ENCODE measurements around the gene CEP70.
"Not testable (repeated sequence)": the region's sequence is repeated elsewhere in the genome, so short reads cannot be mapped to it uniquely, and the experiment has no call there.

CEP70 gene

GRCh38 chr3:138608322-138609135 lies 14.5 kb upstream of the CEP70 start, which contains the start of gene FAIM:
TSS of gene FAIM (plus strand) at chr3:138608771. CDS start at chr3:138619727, 10,956 bp downstream.
- peak; percentile 75 to 87 for DNase-seq (ENCODE audit: low read depth in 1 of 2, low spot score in 1 of 2)
- no peak for TF ChIP-seq JUND (IDR thresholded peaks at IDR 0.05; ENCODE audit: low read depth)
- in situ Hi-C loops (cut with HindIII; ENCODE audit: low pct_unique_long_range_greater_than_20kb, low sequenced_read_pairs): no loop called here

GRCh38 chr3:138604106-138604595 lies 10.1 kb upstream of the CEP70 start:
- in situ Hi-C loops (cut with HindIII; ENCODE audit: low pct_unique_long_range_greater_than_20kb, low sequenced_read_pairs); DNase-seq (ENCODE audit: low read depth in 1 of 2, low spot score in 1 of 2): not testable (repeated sequence)

- DNase-seq (ENCODE audit: low read depth in 1 of 2, low spot score in 1 of 2); in situ Hi-C loops (cut with HindIII; ENCODE audit: low pct_unique_long_range_greater_than_20kb, low sequenced_read_pairs): not testable (repeated sequence)
Observed at GRCh38 chr3:138601661-138602060, 7.6 kb upstream of the CEP70 start.

- peak; percentile 48 to 73 for DNase-seq (ENCODE audit: low read depth in 1 of 2, low spot score in 1 of 2)
- in situ Hi-C loops (cut with HindIII; ENCODE audit: low pct_unique_long_range_greater_than_20kb, low sequenced_read_pairs): no loop called here
- no peak for TF ChIP-seq JUND (IDR thresholded peaks at IDR 0.05; ENCODE audit: low read depth)
Observed at GRCh38 chr3:138600100-138600745, 6.2 kb upstream of the CEP70 start.

- DNase-seq (ENCODE audit: low read depth in 1 of 2, low spot score in 1 of 2): no peak
- no peak for TF ChIP-seq JUND (IDR thresholded peaks at IDR 0.05; ENCODE audit: low read depth)
- in situ Hi-C loops (cut with HindIII; ENCODE audit: low pct_unique_long_range_greater_than_20kb, low sequenced_read_pairs): no loop called here
Observed at GRCh38 chr3:138598534-138598933, 4.5 kb upstream of the CEP70 start.

- DNase-seq (ENCODE audit: low read depth in 1 of 2, low spot score in 1 of 2); in situ Hi-C loops (cut with HindIII; ENCODE audit: low pct_unique_long_range_greater_than_20kb, low sequenced_read_pairs): not testable (repeated sequence)
Observed at GRCh38 chr3:138597186-138597976, 3.3 kb upstream of the CEP70 start.

- no peak for DNase-seq (ENCODE audit: low read depth in 1 of 2, low spot score in 1 of 2)
- no peak for TF ChIP-seq JUND (IDR thresholded peaks at IDR 0.05; ENCODE audit: low read depth)
- in situ Hi-C loops (cut with HindIII; ENCODE audit: low pct_unique_long_range_greater_than_20kb, low sequenced_read_pairs): no loop called here
Observed at GRCh38 chr3:138594935-138595610, 1.0 kb upstream of the CEP70 start.

GRCh38 chr3:138593488-138594149 lies 441 bp downstream of the CEP70 start:
- no peak for TF ChIP-seq JUND (IDR thresholded peaks at IDR 0.05; ENCODE audit: low read depth)
- peak in 1 of 2 experiments; percentile 90 for DNase-seq (ENCODE audit: low read depth in 1 of 2, low spot score in 1 of 2)
- in situ Hi-C loops (cut with HindIII; ENCODE audit: low pct_unique_long_range_greater_than_20kb, low sequenced_read_pairs): no loop called here

GRCh38 chr3:138591392-138591791 lies 2.7 kb downstream of the CEP70 start:
- in situ Hi-C loops (cut with HindIII; ENCODE audit: low pct_unique_long_range_greater_than_20kb, low sequenced_read_pairs): no loop called here
- no peak for DNase-seq (ENCODE audit: low read depth in 1 of 2, low spot score in 1 of 2)
- TF ChIP-seq JUND (IDR thresholded peaks at IDR 0.05; ENCODE audit: low read depth): no peak

GRCh38 chr3:138588445-138588844 lies 5.6 kb downstream of the CEP70 start:
- no peak for TF ChIP-seq JUND (IDR thresholded peaks at IDR 0.05; ENCODE audit: low read depth)
- DNase-seq (ENCODE audit: low read depth in 1 of 2, low spot score in 1 of 2): no peak
- in situ Hi-C loops (cut with HindIII; ENCODE audit: low pct_unique_long_range_greater_than_20kb, low sequenced_read_pairs): no loop called here

GRCh38 chr3:138587374-138587773 lies 6.7 kb downstream of the CEP70 start:
- no peak for DNase-seq (ENCODE audit: low read depth in 1 of 2, low spot score in 1 of 2)
- no peak for TF ChIP-seq JUND (IDR thresholded peaks at IDR 0.05; ENCODE audit: low read depth)
- in situ Hi-C loops (cut with HindIII; ENCODE audit: low pct_unique_long_range_greater_than_20kb, low sequenced_read_pairs): no loop called here

Measured in T47D (cell line).